NCI-H2029 (cell line): Measurements from ENCODE around the gene SULT6B1.

Source experiments
- DNase-seq: peaks from one replicate; lab custom pipeline; 2025; lab: John Stamatoyannopoulos, UW

Gene SULT6B1

GRCh38 chr2:37149626-37150322, 38.7 kb downstream of the SULT6B1 start:
- DNase-seq, result no peak

GRCh38 chr2:37148325-37148724, 40.1 kb downstream of the SULT6B1 start:
- DNase-seq, result no peak

- DNase-seq, result no peak
Measured at GRCh38 chr2:37146062-37146461, 42.4 kb downstream of the SULT6B1 start.

- DNase-seq, result no peak
Measured at GRCh38 chr2:37143974-37144373, 44.5 kb downstream of the SULT6B1 start.

GRCh38 chr2:37142546-37142945, 45.9 kb downstream of the SULT6B1 start:
- DNase-seq, result no peak

GRCh38 chr2:37132914-37133313, 55.6 kb downstream of the SULT6B1 start:
- no peak for DNase-seq

- DNase-seq, result no peak
Measured at GRCh38 chr2:37125416-37125815, 63.1 kb downstream of the SULT6B1 start.

GRCh38 chr2:37119157-37119556, 69.3 kb downstream of the SULT6B1 start:
- DNase-seq, result no peak
